Measurements from ENCODE around the gene MCM3.

Gene MCM3

GRCh38 chr6:52301326-52301725, 16.8 kb upstream of the MCM3 start:
- no peak for DNase-seq

GRCh38 chr6:52300489-52300931, 16.0 kb upstream of the MCM3 start:
- no peak for DNase-seq

DNA sequence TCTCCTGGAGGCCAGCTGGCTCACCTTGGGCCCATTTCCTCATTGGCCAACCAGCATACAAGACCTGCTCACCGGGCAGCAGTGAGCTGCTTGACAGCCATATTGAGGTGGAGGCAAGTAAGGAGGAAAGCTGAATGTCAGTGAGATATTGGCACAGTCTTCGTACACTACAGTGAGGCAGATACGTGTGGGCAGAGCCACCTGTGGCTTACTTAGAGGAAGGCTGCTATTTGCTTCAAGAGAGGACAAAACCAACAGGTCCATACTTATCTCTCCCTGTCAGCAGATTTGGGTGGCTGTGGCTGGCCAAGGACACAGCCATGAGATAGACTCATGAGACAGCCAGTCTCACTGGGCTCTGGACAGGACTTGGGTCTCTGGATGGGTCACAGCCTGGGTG, 15.1 kb upstream of the MCM3 start:
- no peak for DNase-seq

GRCh38 chr6:52297433-52297832, 12.9 kb upstream of the MCM3 start:
- DNase-seq = no peak

- no peak for DNase-seq
These were observed 8.5 kb upstream of the MCM3 start for GRCh38 chr6:52293067-52293466.

- DNase-seq = no peak
These were observed 4.3 kb upstream of the MCM3 start for GRCh38 chr6:52288841-52289240.

DNA sequence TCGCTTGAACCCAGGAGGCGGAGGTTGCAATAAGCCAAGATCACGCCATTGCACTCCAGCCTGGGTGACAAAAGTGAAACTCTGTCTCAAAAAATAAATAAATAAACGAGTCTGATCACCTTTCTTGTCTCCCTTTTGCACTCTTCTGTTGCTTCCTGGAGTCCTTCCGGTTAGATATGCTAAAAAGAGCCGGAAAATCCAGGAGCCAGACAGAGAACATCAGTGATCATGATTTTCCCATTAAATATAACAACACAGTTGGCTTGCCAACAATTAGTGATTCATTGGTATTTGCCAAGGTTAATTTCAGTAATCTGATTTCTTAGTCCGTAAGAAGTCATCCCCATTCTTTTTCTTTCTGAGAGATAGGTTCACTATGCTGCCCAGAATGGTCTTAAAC, 3.7 kb upstream of the MCM3 start:
- no peak for DNase-seq

GRCh38 chr6:52286798-52287432, 2.4 kb upstream of the MCM3 start:
- peak; percentile 32 for DNase-seq

- no peak for DNase-seq
These were observed 881 bp upstream of the MCM3 start for GRCh38 chr6:52285177-52286068.

GRCh38 chr6:52284131-52284459, 447 bp downstream of the MCM3 start:
- no peak for DNase-seq

DNA sequence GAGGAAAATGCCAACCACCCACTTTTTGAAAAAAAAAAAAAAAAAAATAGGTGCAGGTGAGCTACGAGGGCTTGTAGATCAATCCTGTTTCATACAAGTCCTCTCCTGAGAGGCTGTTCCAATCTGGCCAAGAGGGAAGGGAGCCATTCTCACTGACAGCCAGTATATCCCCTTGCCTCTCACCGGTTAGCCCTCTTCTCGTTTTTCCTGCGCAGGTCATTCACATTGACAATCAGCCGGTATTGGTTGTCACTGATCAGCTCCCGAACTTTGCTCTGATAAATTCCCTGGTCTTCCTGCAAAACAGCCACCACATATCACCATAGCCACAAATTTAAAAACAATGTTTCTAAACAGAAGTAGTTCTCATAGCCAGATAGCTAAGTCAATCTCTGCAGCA, 1.4 kb downstream of the MCM3 start:
- DNase-seq = no peak

DNA sequence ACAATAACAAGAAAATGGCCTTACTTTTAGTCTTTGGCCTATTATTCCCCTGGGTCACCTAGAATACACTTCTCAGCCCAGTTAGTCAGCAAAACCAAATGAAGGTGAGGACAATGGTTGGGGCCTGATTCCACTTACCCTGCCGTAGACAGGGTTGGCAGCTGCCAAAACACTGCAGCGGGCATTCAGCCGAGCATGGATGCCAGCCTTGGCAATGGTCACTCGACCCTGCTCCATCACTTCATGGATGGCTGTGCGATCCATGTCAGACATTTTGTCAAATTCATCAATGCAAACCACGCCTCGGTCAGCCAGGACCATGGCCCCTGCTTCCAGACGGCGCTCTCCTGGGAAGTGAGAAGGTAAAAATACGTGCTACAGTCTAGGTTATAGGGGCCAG, 8.4 kb downstream of the MCM3 start:
- DNase-seq = no peak

DNA sequence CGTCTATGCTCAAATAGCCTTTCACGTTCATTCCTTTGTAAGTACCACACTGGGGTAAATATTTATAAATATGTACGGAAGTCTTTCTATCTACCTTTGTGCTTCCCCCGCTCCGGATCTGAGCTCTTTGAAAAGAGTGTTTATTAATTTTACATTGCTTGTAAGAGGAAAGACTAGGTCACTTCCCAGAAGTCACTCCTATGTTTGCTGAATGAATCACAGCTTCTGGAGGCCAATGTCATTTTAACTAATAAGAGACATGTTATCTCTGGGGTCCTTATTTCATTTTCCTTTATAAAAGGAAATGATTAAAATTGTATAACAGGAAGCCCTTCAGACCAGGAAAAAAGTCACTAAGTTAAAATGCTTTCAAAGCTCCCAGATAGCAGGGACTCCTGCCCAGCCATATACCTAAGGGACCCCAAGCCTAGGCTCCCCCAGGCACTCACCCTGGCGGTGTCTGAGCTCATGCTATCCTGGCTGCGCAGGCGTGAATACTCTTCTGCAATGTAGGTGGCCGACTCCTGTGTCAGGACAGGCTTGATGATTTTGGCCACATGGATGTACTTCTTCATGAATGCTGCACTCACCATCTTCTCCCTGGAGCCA, 12.6 kb downstream of the MCM3 start:
- DNase-seq = no peak

GRCh38 chr6:52263709-52264540, 20.6 kb downstream of the MCM3 start:
- DNase-seq = no peak

GRCh38 chr6:52262620-52263344, 21.8 kb downstream of the MCM3 start:
- DNase-seq = no peak

DNA sequence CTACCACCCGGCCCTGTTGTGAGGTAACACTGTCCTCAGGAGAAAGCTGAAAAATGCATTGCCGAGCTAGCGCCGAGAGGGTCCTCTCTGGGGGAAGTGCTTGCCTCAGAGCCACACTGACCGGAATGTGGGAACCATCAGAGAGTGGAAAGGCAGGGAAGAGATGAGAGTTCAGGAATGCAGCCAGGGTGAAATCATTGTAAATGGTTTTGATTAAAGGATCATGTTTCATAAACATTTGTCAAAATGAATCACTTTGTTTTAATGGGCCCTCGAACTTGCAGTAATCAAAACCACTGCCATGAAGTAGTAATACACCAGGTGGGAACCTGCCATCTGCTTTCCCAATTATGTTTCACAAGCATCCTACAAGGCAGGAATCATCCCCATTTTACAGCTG, 23.3 kb downstream of the MCM3 start:
- DNase-seq = no peak

DNA sequence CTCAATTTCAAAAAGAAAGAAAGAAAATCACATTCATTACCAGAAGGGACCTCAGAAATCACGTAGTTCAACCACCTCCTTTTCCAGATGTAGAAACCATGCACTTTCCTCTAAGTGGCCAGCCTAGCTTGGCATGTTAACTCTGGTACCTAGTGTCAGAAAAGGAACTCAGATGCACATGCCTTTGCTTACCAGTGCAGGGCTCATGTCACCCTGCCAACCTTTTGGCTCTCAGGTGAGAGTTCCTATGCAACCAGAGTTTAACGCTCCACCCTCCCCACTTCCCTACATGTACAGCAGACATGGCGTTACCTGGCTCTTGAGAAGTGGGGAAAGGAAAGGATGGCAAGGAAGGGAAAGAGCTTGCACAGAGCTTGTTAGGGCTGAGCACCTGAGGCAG, 23.9 kb downstream of the MCM3 start:
- no peak for DNase-seq

DNA sequence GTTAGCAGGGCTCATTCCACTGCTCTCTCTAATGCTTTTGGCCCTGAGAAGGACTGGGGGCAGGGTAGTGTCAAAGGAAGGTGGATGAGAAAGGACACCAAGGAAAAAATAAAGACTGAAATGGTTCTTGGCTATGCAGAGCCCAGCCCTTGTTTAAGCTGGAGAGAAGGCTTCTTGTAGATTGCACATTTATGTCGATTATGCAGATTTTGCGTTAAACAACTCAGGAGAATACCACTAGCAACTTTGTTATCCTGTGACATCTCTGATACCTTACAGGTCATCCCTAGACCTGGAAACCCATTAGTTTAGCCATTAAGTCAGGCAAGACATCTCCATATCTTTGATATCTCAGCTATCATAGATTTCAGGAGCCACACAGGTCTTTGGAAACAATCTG, 29.1 kb downstream of the MCM3 start:
- DNase-seq = no peak

GRCh38 chr6:52254731-52255378, 29.7 kb downstream of the MCM3 start:
- no peak for DNase-seq

DNA sequence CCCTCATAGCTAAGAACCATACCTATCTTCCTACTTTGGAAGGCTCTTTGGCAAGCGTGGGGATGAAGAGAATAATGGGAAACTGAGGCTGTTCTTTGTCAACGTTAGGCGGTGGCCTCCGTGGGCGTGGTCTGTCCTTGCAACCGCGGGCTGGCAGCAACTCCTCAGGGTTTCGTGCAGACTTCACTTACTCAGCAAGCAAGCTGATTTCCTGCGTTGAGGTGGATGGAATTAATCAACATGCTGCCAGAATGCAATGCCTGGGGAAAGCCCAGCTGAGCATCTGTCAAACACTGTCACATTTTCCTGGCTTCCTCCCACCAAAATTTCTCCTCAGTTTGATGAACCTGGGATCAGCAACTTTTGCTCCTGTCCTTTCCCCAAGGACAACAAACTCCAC, 31.0 kb downstream of the MCM3 start:
- DNase-seq = no peak

- no peak for DNase-seq
These were observed 33.4 kb downstream of the MCM3 start for GRCh38 chr6:52251113-52251512.

DNA sequence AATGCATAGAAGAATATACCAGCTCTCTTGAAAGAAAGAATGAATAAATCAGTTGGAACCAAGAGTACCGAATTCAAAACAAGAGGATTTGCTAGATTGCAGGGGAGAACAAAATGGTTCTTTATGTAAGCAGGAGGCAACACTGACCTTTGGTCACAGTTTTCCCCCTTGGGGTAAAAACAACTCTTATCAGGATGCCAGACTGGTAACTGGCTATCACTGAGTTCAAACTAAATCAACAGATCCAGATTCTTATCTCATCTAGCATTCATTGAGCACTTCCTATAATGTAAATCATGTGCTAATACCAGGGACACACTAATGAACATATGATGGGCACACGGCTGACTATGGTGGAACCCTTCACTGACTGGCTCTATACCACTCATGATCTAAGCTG, 35.5 kb downstream of the MCM3 start:
- no peak for DNase-seq

Measured in NCI-H2081 treated with DMSO at 0.1 percent for 48 hours (cell line).